ENCODE results near the gene NPIPA1. TPM values are rescaled to one million over a fixed set of nuclear protein-coding genes. Genes with fewer than 3 reads are reported as not detected.
"Not testable (repeated sequence)": the region's sequence is repeated elsewhere in the genome, so short reads cannot be mapped to it uniquely, and the experiment has no call there.

The NPIPA1 gene
- total RNA-seq (100 to 1,000 TPM in 1 of 2 donors, 10 to 100 TPM in 1; 62.2 to 146 TPM), polyA plus RNA-seq (ENCODE audit: insufficient read length in 2 of 2) (100 to 1,000 TPM; 188 to 212 TPM)
- long read RNA-seq, donor 1 = 0 reads
- long read RNA-seq, donor 2 = 0 reads
- long read RNA-seq, donor 3 = 0 reads
- long read RNA-seq, donor 4, partial matches to known transcripts = 9 of 9 reads
- long read RNA-seq, donor 4, other reads (novel, unspliced or antisense) = 0 of 9 reads

DNA sequence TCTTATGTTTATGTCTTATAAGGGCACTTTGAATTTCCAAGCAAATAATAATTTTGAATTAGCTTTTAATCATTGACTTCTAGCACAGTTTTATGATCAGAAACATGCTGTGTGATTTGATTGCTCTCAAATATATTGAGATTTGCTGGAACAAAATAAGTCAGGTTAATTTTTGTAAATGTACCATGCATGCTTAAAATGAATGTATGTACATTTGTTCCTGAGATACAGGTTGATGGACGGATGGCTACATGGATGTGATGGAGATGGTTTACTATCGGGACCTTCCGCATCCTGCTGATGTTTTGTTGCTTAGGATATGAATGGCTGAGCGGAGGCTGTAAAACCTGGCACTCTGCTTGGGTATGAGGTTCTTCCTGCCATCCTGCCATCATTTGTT lies at the start of gene NPIPA1:
NPIPA1 (plus strand) TSS at position 301 of the 400 bp plus-strand sequence; CDS start at position 301, 0 bp downstream.
- not testable (repeated sequence) for H3K4me3 ChIP-seq (ENCODE audit: low read depth, low read length); H3K36me3 ChIP-seq (ENCODE audit: control insufficient read depth, insufficient read depth, low read length); H3K27me3 ChIP-seq (ENCODE audit: control insufficient read depth, insufficient read depth, low read length); DNase-seq (ENCODE audit: low read depth in 4 of 6, low spot score in 6 of 6); H3K9me3 ChIP-seq (ENCODE audit: control insufficient read depth, insufficient read depth, low read length); H3K4me1 ChIP-seq (ENCODE audit: control insufficient read depth, insufficient read depth, low read length); H3K27ac ChIP-seq (ENCODE audit: low read depth, low read length)
- WGBS (ENCODE audit: insufficient coverage) = no CpG with 5 or more reads among the region's 4 CpGs

DNA sequence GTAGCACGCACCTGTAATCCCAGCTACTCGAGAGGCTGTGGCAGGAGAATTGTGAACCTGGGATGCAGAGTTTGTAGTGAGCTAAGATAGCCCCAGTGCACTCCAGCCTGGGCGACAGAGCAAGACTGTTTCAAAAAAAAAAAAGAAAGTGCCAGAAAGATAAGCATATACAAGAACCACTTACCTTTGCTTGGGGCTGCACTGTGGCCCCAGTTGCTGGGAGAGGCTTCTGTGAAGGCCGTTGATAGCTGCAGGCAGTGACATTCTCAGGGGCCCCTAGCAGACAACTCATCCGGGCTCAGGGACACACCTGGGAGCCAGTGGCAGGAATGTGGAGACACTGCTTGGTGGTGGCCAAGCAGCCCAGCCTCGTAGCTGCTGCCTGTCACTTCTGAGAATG lies 45.1 kb upstream of the NPIPA1 start:
- DNase-seq (ENCODE audit: low read depth in 4 of 6, low spot score in 6 of 6); H3K4me1 ChIP-seq (ENCODE audit: control insufficient read depth, insufficient read depth, low read length); H3K27me3 ChIP-seq (ENCODE audit: control insufficient read depth, insufficient read depth, low read length); H3K9me3 ChIP-seq (ENCODE audit: control insufficient read depth, insufficient read depth, low read length); H3K27ac ChIP-seq (ENCODE audit: low read depth, low read length); H3K4me3 ChIP-seq (ENCODE audit: low read depth, low read length); H3K36me3 ChIP-seq (ENCODE audit: control insufficient read depth, insufficient read depth, low read length): not testable (repeated sequence)
- no CpG with 5 or more reads among the region's 6 CpGs for WGBS (ENCODE audit: insufficient coverage)

DNA sequence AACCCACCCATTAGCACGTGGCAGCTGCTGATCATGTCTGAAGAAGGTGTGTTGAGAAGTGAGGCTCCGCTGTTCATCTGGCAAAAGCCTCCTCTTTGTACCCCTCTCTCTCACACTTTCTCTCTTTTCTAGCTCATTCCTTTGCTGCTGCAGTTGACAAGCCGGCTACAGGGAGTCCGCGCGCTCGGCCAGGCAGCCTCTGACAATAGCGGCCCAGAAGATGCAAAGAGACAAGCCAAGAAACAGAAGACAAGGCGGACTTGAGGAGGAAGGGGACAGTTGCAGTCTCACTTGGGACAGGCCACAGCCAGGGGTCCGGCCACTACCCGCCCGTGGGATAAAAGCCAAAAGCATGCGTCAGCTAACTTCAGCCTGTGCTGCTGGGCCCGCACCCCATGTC lies 41.9 kb upstream of the NPIPA1 start:
- not testable (repeated sequence) for H3K27ac ChIP-seq (ENCODE audit: low read depth, low read length); H3K4me3 ChIP-seq (ENCODE audit: low read depth, low read length); H3K9me3 ChIP-seq (ENCODE audit: control insufficient read depth, insufficient read depth, low read length); H3K36me3 ChIP-seq (ENCODE audit: control insufficient read depth, insufficient read depth, low read length); H3K27me3 ChIP-seq (ENCODE audit: control insufficient read depth, insufficient read depth, low read length); DNase-seq (ENCODE audit: low read depth in 4 of 6, low spot score in 6 of 6); H3K4me1 ChIP-seq (ENCODE audit: control insufficient read depth, insufficient read depth, low read length)
- 76% methylated on average over 6 of the region's 14 CpGs for WGBS (ENCODE audit: insufficient coverage)

DNA sequence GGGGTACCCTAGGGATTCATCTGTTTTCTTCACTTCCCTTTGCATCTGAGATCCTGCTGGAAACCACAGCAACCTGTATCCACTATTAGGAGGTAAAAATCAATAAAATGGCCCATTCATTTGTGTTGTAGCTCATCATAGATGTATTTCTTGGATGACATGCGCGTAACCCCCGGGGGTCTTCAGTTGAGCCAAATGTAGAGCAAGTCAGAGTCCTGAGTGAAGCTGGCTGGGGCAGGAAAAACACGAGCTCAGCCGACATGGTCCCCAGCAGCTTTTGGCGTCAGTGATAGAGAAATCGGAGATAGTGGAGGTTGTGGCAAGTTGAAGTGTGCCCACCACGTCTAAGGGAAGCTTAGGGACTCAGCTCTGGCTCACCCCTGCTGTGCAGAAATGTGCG lies 41.2 kb upstream of the NPIPA1 start:
- H3K9me3 ChIP-seq (ENCODE audit: control insufficient read depth, insufficient read depth, low read length); H3K4me1 ChIP-seq (ENCODE audit: control insufficient read depth, insufficient read depth, low read length); H3K4me3 ChIP-seq (ENCODE audit: low read depth, low read length); H3K36me3 ChIP-seq (ENCODE audit: control insufficient read depth, insufficient read depth, low read length); H3K27ac ChIP-seq (ENCODE audit: low read depth, low read length); H3K27me3 ChIP-seq (ENCODE audit: control insufficient read depth, insufficient read depth, low read length): not testable (repeated sequence)
- WGBS (ENCODE audit: insufficient coverage) = 82% methylated on average over 4 of the region's 9 CpGs
- DNase-seq (ENCODE audit: low read depth in 4 of 6, low spot score in 6 of 6) = peak in 1 of 6 donors; percentile 6

DNA sequence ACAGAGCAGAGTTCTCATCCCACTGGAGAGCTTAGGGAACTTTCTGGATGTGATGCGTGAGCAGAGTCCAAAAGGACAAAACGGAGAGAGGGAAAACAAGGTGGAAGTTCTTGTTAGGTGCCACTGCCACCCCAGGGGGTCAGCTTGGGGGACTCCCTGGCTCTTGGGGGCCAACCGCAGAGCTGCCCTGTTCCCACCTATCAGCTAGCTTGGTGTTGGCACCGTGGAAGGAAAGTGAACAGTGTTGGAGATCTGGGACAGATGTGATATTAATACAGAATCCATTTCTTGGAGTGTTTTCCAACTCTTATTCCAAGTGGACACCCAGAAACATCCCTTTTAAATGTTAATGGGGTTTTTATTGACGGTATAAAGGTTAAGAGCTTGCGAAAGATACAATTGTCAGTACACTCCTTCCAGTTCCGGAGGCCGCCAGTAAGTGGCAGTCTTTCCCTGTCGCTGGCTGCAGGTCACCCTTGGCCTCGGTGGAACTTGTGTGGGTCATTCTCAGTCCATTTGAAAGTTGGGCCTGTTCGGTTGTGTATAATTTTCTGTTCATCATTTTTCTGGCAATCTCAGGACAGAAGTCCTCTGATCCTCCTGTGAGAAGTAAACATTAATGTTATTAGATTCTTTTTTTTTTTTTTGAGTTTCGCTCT lies 40.1 kb upstream of the NPIPA1 start:
- not testable (repeated sequence) for H3K27me3 ChIP-seq (ENCODE audit: control insufficient read depth, insufficient read depth, low read length); H3K4me1 ChIP-seq (ENCODE audit: control insufficient read depth, insufficient read depth, low read length); DNase-seq (ENCODE audit: low read depth in 4 of 6, low spot score in 6 of 6); H3K36me3 ChIP-seq (ENCODE audit: control insufficient read depth, insufficient read depth, low read length); H3K4me3 ChIP-seq (ENCODE audit: low read depth, low read length); H3K9me3 ChIP-seq (ENCODE audit: control insufficient read depth, insufficient read depth, low read length); H3K27ac ChIP-seq (ENCODE audit: low read depth, low read length)
- no CpG with 5 or more reads among the region's 12 CpGs for WGBS (ENCODE audit: insufficient coverage)

DNA sequence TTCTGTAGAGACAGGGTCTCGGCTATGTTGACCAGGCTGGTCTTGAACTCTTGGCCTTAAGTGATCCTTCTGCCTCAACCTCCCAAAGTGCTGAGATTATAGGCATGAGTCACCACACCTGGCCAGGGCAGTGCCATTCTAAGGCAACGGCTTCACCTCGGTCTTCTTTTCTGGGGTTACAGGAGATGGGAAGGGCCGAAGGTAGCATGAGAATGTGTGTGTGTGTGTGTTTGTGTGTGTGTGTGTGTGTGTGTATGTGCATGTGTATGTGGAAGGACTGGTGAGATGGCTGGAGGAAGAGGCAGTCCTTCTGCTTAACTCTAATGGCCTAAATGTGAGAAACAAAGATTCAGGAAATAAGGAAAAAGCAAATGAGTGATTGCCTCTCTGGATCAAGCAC lies 39.1 kb upstream of the NPIPA1 start:
- not testable (repeated sequence) for H3K36me3 ChIP-seq (ENCODE audit: control insufficient read depth, insufficient read depth, low read length); H3K27me3 ChIP-seq (ENCODE audit: control insufficient read depth, insufficient read depth, low read length); H3K4me1 ChIP-seq (ENCODE audit: control insufficient read depth, insufficient read depth, low read length); H3K9me3 ChIP-seq (ENCODE audit: control insufficient read depth, insufficient read depth, low read length); H3K27ac ChIP-seq (ENCODE audit: low read depth, low read length); DNase-seq (ENCODE audit: low read depth in 4 of 6, low spot score in 6 of 6); H3K4me3 ChIP-seq (ENCODE audit: low read depth, low read length)
- WGBS (ENCODE audit: insufficient coverage) = 100% methylated on average over 3 of the region's 4 CpGs

DNA sequence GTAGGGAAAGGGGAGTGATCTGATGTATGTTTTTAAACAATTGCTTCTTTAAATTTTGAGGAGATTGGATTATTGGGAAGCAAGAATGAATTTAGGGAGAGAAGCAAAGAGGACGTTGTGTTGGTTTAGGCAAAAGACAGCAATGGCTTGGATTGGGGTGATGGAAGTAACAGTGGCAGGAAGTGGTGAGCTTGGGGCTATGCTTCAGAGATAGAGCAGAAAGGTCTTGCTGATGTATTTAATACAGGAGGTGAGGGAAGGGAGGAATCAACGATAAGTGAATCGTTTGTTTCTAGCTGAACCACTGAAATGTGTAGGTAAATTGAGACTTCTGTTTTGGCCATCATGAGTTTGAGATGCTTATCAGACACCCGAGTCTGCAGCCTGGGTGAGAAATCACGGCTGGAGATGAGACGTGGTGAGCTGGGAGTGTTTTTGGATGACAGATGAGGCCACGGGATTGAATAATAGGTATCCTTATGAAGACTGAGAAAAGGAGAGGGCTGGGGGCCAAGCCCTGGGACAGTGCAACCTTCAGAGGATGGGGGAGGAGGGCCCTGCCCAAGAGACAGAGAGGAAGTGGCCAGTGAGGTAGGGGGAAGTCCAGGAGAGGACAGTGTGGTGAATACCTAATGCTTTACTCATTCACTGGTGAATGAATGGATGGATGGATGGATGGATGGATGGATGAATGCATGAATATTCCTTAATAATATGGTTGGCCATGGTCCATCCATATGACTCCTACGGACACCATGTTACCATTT lies 33.9 kb upstream of the NPIPA1 start:
- H3K9me3 ChIP-seq (ENCODE audit: control insufficient read depth, insufficient read depth, low read length); H3K4me3 ChIP-seq (ENCODE audit: low read depth, low read length); H3K4me1 ChIP-seq (ENCODE audit: control insufficient read depth, insufficient read depth, low read length); H3K36me3 ChIP-seq (ENCODE audit: control insufficient read depth, insufficient read depth, low read length); H3K27ac ChIP-seq (ENCODE audit: low read depth, low read length); DNase-seq (ENCODE audit: low read depth in 4 of 6, low spot score in 6 of 6); H3K27me3 ChIP-seq (ENCODE audit: control insufficient read depth, insufficient read depth, low read length): not testable (repeated sequence)
- 89% methylated on average over 3 of the region's 8 CpGs for WGBS (ENCODE audit: insufficient coverage)

DNA sequence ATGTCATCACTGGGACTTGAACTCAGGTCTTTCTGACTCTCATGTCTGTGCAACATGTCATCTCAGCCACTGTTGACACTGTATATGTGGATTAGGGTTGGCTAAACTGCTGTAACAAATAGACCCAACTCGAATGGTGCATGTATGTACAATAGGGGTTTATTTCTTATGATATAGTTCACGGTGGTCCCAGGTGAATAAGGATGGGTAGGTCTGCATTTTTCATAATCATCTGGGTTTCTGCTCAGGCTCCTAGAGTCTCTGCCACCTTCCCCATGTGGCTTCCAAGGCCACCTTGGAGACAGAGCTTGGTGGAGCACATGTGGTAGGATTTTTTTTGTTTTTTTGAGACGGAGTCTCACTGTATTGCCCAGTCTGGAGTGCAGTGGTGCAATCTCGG lies 27.5 kb upstream of the NPIPA1 start:
- not testable (repeated sequence) for H3K27me3 ChIP-seq (ENCODE audit: control insufficient read depth, insufficient read depth, low read length); H3K27ac ChIP-seq (ENCODE audit: low read depth, low read length); H3K4me1 ChIP-seq (ENCODE audit: control insufficient read depth, insufficient read depth, low read length); DNase-seq (ENCODE audit: low read depth in 4 of 6, low spot score in 6 of 6); H3K9me3 ChIP-seq (ENCODE audit: control insufficient read depth, insufficient read depth, low read length); H3K4me3 ChIP-seq (ENCODE audit: low read depth, low read length); H3K36me3 ChIP-seq (ENCODE audit: control insufficient read depth, insufficient read depth, low read length)
- no CpG with 5 or more reads among the region's 4 CpGs for WGBS (ENCODE audit: insufficient coverage)

DNA sequence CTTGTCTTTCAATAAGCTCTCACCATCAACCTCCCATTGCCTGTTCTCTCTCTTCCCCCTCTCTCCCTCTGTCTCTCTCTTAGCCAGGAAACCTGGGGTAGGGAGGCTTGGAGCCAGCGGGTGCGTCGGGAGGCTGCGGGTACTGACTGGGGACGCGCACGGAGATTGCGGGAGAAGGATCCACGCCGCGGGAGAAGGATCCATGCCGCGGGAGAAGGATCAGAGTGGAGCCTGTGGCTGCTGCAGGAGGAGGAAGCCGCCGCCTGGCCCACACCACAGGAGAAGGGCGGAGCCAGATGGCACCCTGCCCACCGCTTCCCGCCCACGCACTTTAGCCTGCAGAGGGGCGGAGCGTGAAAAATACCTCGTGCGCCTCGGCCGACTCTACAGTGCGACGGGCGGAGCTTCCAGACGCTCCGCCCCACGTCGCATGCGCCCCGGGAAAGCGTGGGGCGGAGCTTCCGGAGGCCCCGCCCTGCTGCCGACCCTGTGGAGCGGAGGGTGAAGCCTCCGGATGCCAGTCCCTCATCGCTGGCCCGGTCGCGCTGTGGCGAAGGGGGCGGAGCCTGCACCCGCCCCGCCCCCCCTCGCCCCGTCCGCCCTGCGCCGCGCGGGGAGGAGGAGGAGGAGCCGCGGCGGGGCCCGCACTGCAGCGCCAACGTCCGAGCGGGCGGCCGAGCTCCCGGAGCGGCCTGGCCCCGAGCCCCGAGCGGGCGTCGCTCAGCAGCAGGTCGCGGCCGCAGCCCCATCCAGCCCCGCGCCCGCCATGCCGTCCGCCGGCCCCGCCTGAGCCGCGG lies 26.2 kb upstream of the NPIPA1 start:
- H3K27me3 ChIP-seq (ENCODE audit: control insufficient read depth, insufficient read depth, low read length); H3K4me1 ChIP-seq (ENCODE audit: control insufficient read depth, insufficient read depth, low read length); H3K4me3 ChIP-seq (ENCODE audit: low read depth, low read length); H3K27ac ChIP-seq (ENCODE audit: low read depth, low read length); DNase-seq (ENCODE audit: low read depth in 4 of 6, low spot score in 6 of 6); H3K36me3 ChIP-seq (ENCODE audit: control insufficient read depth, insufficient read depth, low read length); H3K9me3 ChIP-seq (ENCODE audit: control insufficient read depth, insufficient read depth, low read length): not testable (repeated sequence)
- no CpG with 5 or more reads among the region's 85 CpGs for WGBS (ENCODE audit: insufficient coverage)
